RPMI8226 (cell line): ENCODE measurements around the gene TMEM74B.

Source experiments
- DNase-seq: peaks from one replicate; pipeline ENCODE4 v3.0.0-alpha.2; 2015

The TMEM74B gene

GRCh38 chr20:1134355-1134754 is 50.4 kb downstream of the TMEM74B start:
- no peak for DNase-seq

DNA sequence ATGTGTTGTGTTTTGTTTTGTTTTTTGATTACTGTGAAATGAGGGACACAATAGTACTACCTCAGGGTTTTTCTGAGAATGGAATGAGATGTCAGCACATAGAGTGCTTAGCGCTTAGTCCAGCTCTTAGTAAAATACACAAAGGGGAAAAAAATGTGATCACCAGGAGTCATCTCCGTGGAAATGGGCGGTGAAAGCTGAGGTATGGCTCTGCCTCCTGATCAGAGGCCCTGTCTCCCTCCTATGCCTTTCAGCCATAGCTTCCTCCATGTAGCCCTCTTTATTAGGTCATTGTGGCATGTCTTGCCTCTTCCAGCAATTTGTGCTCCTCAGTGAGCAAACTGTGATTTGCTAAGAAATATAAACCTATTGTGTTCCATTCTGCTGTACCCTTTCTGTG is 53.4 kb downstream of the TMEM74B start:
- no peak for DNase-seq

DNA sequence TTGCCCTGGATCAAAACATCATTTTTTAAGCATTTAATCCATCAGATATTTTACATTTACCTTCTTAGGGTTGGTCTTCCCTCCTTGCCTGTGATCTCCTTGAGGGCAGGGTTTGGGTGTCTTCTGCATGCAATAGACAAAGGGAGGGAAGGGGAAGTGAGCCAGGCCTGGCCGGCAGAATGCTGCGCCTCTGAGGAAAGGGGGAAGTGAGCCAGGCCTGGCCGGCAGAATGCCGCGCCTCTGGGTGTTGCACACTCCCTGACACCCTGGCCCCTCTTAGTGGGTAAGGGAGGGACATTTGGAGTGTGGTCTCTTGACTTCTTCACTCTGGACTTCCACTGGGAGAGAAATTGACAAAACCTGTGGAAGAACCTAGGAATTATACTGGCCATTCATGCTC is 53.9 kb downstream of the TMEM74B start:
- no peak for DNase-seq
